ENCODE measurements around the gene ADCK1.
"Not testable (repeated sequence)": the region's sequence is repeated elsewhere in the genome, so short reads cannot be mapped to it uniquely, and the experiment has no call there.

DNA sequence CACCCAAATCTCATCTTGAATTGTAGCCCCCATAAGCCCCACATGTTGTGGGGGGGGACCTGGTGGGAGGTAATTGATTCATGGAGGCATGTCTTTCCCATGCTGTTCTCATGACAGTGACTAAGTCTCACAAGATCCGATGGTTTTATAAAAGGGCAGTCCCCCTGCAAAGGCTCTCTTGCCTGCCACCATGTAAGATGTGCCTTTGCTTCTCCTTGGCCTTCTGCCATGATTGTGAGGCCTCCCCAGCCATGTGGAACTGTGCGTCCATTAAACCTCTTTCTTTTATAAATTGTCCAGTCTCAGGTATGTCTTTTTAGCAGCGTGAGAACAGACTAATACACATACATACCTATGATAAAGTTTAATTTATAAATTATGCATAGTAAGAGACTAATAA, 89.0 kb downstream of the ADCK1 start:
- TF ChIP-seq CTCF (IDR thresholded peaks at IDR 0.05 in 4 of 5, conservative IDR thresholded peaks at IDR 0.05 in 1 of 5); POLR2A (IDR thresholded peaks at IDR 0.05): not testable (repeated sequence)
